ENCODE results near the gene ABCC10. TPM values are rescaled to one million over a fixed set of nuclear protein-coding genes. Genes with fewer than 3 reads are reported as not detected.
"Not testable (repeated sequence)": the region's sequence is repeated elsewhere in the genome, so short reads cannot be mapped to it uniquely, and the experiment has no call there.

Gene ABCC10
- total RNA-seq, 4 donors from 2014 or later: 30.3 to 75.2 (median 48.2) TPM

DNA sequence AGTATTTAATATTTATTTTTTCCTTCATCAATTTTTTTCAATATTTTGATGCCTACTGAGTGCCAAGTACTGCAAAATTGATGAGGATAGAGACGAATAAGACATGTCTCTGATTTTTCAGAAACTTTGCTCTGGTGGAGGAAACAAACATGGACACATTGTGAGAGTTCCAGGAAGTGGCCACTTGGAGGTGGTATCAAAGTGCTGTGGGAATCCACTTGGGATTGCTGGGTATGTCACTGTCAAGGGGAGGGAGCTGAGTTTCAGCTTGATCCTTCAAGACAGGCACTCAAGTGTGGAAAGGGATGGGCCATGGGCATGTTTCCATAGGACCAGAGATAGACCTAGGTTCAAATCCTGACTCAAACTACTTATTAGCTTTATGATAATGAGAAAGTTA is 24.5 kb upstream of the ABCC10 start:
- Histone ChIP-seq H3K4me1 (no peaks in the 10 kb centered on the region), H3K9me3 (no peaks in the 10 kb centered on the region), H3K27me3 (no peaks in the 10 kb centered on the region), H3K36me3 (no peaks in the 10 kb centered on the region), H3K4me3 (no peak overlapping the region), H3K27ac (no peak overlapping the region)
- TF ChIP-seq, protein P1, sequence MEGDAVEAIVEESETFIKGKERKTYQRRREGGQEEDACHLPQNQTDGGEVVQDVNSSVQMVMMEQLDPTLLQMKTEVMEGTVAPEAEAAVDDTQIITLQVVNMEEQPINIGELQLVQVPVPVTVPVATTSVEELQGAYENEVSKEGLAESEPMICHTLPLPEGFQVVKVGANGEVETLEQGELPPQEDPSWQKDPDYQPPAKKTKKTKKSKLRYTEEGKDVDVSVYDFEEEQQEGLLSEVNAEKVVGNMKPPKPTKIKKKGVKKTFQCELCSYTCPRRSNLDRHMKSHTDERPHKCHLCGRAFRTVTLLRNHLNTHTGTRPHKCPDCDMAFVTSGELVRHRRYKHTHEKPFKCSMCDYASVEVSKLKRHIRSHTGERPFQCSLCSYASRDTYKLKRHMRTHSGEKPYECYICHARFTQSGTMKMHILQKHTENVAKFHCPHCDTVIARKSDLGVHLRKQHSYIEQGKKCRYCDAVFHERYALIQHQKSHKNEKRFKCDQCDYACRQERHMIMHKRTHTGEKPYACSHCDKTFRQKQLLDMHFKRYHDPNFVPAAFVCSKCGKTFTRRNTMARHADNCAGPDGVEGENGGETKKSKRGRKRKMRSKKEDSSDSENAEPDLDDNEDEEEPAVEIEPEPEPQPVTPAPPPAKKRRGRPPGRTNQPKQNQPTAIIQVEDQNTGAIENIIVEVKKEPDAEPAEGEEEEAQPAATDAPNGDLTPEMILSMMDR (IDR thresholded peaks at IDR 0.05): peak in 1 of 6 experiments; percentile 5
- no peak for TF ChIP-seq POLR2A (IDR thresholded peaks at IDR 0.05)
- no peak for DNase-seq

DNA sequence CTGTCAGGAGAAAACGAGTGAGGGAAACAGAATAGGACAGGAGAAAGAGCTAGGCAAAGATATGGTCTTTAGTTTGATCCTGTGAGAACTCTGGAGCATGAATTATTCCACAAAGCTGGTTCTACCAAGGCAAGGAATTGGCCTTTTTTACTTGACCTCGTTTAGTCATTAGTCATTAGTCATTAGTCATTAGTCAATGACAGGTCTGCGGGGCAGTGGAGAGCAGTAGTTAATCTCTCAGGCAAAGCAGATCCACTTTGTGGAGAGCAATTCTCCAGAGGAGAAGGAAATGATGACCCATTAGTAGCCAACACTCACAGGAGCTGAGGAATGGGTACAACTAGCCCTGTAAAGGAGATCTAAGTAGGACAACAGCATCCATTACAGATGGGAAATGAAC is 22.0 kb upstream of the ABCC10 start:
- TF ChIP-seq, protein P1 (IDR thresholded peaks at IDR 0.05): no peak
- no peak for TF ChIP-seq POLR2A (IDR thresholded peaks at IDR 0.05)
- Histone ChIP-seq H3K9me3 (no peaks in the 10 kb centered on the region), H3K27ac (no peak overlapping the region), H3K27me3 (no peaks in the 10 kb centered on the region), H3K4me3 (no peak overlapping the region), H3K36me3 (no peaks in the 10 kb centered on the region), H3K4me1 (no peaks in the 10 kb centered on the region)
- no peak for DNase-seq

DNA sequence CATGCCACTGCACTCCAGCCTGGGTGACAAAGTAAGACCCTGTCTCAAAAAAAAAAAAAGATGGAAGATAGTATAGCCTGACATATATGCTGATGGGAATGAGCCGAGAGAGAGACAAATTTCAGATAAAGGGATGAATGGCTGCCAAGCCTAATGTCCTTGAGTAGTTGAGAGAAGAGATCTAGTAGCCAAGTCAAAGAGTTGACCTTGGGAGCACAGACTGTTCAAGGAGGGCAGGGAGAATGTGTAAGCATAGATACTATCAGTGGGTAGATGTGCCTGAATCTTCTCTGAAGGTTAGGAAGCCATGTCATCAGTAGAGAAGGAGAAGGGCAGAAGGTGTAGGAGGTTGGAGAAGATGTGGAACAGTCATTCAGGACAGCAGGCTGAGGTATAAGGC is 20.0 kb upstream of the ABCC10 start:
- Histone ChIP-seq H3K27me3 (no peaks in the 10 kb centered on the region), H3K4me1 (no peaks in the 10 kb centered on the region), H3K27ac (no peak overlapping the region), H3K4me3 (no peak overlapping the region), H3K9me3 (no peaks in the 10 kb centered on the region), H3K36me3 (no peaks in the 10 kb centered on the region)
- no peak for DNase-seq
- TF ChIP-seq, protein P1 (IDR thresholded peaks at IDR 0.05): no peak
- TF ChIP-seq POLR2A (IDR thresholded peaks at IDR 0.05): no peak

DNA sequence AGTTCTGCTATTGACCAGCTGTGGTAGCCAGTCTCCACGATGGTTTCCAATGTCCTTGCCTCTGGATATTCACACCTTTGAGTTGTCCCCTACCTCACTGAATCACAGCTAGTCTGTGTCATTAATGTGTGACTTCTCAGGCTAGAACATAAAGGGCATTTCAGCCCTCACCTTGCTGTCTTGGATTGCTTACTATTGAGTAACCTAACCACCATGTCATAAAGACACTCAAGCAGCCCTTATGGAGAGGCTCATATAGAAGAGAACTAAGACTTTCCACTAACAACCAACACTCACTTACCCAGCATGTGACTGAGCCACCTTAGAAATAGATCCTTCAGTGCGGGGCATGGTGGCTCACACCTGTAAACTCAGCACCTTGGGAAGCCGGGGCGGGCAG is 19.1 kb upstream of the ABCC10 start:
- peaks cover 0 to 4% (median 0%) of the 10 kb centered on the region in 4 donors for H3K9me3 ChIP-seq
- no peaks in the 10 kb centered on the region for H3K27me3 ChIP-seq
- TF ChIP-seq, protein P1 (IDR thresholded peaks at IDR 0.05): no peak
- no peak for TF ChIP-seq POLR2A (IDR thresholded peaks at IDR 0.05)
- H3K36me3 ChIP-seq: no peaks in the 10 kb centered on the region
- no peak overlapping the region for H3K27ac ChIP-seq
- DNase-seq: no peak
- no peak overlapping the region for H3K4me3 ChIP-seq
- H3K4me1 ChIP-seq: no peaks in the 10 kb centered on the region

DNA sequence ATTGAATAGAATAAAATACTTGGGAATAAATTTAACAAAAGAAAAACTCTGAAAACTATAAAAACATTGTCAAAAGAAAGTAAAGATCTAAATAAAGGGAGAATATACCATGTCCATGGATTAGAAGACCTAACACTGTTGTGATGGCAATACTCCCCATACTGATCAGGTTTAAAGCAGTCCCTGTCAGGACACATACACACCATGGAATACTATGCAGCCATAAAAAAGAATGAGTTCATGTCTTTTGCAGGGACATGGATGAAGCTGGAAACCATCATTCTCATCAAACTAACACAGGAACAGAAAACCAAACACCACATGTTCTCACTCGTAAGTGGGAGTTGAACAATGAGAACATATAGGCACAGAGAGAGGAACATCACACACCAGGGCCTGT is 16.6 kb upstream of the ABCC10 start:
- H3K4me3 ChIP-seq, H3K4me1 ChIP-seq, H3K27me3 ChIP-seq, H3K9me3 ChIP-seq, H3K36me3 ChIP-seq, H3K27ac ChIP-seq, DNase-seq: not testable (repeated sequence)

DNA sequence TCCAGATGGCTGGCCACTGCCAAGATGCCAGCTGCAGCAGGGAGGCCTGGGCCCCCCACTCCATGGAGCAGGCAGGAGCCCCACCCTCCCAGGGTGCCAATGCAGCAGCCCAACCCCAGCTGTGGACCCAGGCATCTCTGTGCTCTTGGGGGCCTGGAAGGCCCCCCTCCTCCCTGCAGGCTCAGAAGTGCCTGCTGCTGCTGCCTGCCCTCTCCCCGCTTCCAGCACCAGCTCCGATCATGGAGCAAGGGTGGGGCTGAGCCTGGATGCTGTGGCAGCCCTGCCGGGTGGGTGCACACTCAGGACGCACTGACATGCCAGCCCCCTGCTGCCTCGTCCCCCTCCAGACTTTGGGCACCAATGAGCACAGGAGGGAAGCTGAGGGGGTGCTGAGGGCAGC is 14.8 kb upstream of the ABCC10 start:
- Histone ChIP-seq H3K4me1 (no peaks in the 10 kb centered on the region), H3K27me3 (no peaks in the 10 kb centered on the region), H3K4me3 (no peak overlapping the region), H3K27ac (no peak overlapping the region), H3K9me3 (peaks cover 0 to 4% (median 0%) of the 10 kb centered on the region in 4 donors), H3K36me3 (no peaks in the 10 kb centered on the region)
- TF ChIP-seq, protein P1 (IDR thresholded peaks at IDR 0.05): no peak
- TF ChIP-seq POLR2A (IDR thresholded peaks at IDR 0.05): no peak
- DNase-seq: no peak

Measured in Peyer's patch (tissue), 4 donors.